ENCODE measurements around the gene SUPT6H. TPM values are rescaled to one million over a fixed set of nuclear protein-coding genes. Genes with fewer than 3 reads are reported as not detected.

The SUPT6H gene
- total and polyA plus RNA-seq, 9 of the 15 experiments (the other 6 are each of a cell fraction or from before 2014, with no cell fraction given), result 1.7 to 77.7 (median 49.2) TPM

GRCh38 chr17:28725660-28726225, 63.7 kb downstream of the SUPT6H start (continued):
- no peak for TF ChIP-seq MBD1 (CRISPR knock-in tag; IDR thresholded peaks at IDR 0.05)
- TF ChIP-seq CHD1 (IDR thresholded peaks at IDR 0.05; ENCODE audit: low read length), result peak; percentile 89
- no peak for TF ChIP-seq PHTF2 (CRISPR knock-in tag; IDR thresholded peaks at IDR 0.05)
- peak; percentile 97 for TF ChIP-seq FUS (optimal IDR thresholded peaks at IDR 0.05; ENCODE audit: low read depth, low read length)
- TF ChIP-seq NKRF (IDR thresholded peaks at IDR 0.05; ENCODE audit: borderline replicate concordance), result peak; percentile 85; the same call in 1 of the 2 replicates
- no peak for TF ChIP-seq ATF4 (CRISPR knock-in tag; IDR thresholded peaks at IDR 0.05)
- no peak for TF ChIP-seq ZNF766 (CRISPR knock-in tag; conservative IDR thresholded peaks at IDR 0.05)
- peak; percentile 45; the same call in 1 of the 2 replicates for TF ChIP-seq ZNF311 (CRISPR knock-in tag; IDR thresholded peaks at IDR 0.05)
- TF ChIP-seq RBM14 (IDR thresholded peaks at IDR 0.05; ENCODE audit: borderline replicate concordance, insufficient read depth, low read depth, low read length), result peak; percentile 97; the same call in 1 of the 2 replicates
- 0 out of 2 replicates have a peak, but pooled peaks have one; percentile 18 for TF ChIP-seq MTA1 (IDR thresholded peaks at IDR 0.05; ENCODE audit: borderline replicate concordance)
- no peak for TF ChIP-seq ZNF347 (CRISPR knock-in tag; IDR thresholded peaks at IDR 0.05; ENCODE audit: low read depth)
- TF ChIP-seq MNT (conservative IDR thresholded peaks at IDR 0.05), result no peak
- no peak for TF ChIP-seq ZNF740 (CRISPR knock-in tag; IDR thresholded peaks at IDR 0.05)
- no peak for TF ChIP-seq ZNF740 (tag; IDR thresholded peaks at IDR 0.05)
- no peak for TF ChIP-seq SNIP1 (IDR thresholded peaks at IDR 0.05; ENCODE audit: low read depth)
- no peak for TF ChIP-seq VEZF1 (CRISPR knock-in tag; IDR thresholded peaks at IDR 0.05)
- no peak for TF ChIP-seq MAFG (tag; conservative IDR thresholded peaks at IDR 0.05)
- peak; percentile 90 for TF ChIP-seq TAF15 (IDR thresholded peaks at IDR 0.05; ENCODE audit: low read depth, low read length)
- TF ChIP-seq SMAD1 (IDR thresholded peaks at IDR 0.05; ENCODE audit: low read depth, low read length, partially characterized antibody), result peak; percentile 47

Data from K562 (cell line).